Panc1 (cell line): ENCODE measurements around the gene SLC30A4. TPM values are rescaled to one million over a fixed set of nuclear protein-coding genes. Genes with fewer than 3 reads are reported as not detected.

Source experiments
- ATAC-seq: fragments of 200-7000 bp; cut with Tn5 transposase; 2 replicates; pipeline ENCODE4 v1.9.1; 2020; ENCODE audit warnings: mild to moderate bottlenecking, moderate library complexity
- BruUV-seq: library from RNA; stranded (reverse); fragments of 400-500 nt; replicated peaks from 2 replicates; lab custom pipeline; 2021; lab: Mats Ljungman, UMichigan
- CTCF ChIA-PET: fragments of 300-600 bp; sonication (Branson Sonifier 250); formaldehyde crosslinking; loops from one replicate; lab custom pipeline; 2022; ENCODE audit warnings: antibody characterized with exemption; lab: Charles Lee
- POLR2A ChIA-PET: fragments of 300-600 bp; sonication (Branson Sonifier 250); formaldehyde crosslinking; loops from one replicate; lab custom pipeline; 2022; ENCODE audit warnings: antibody characterized with exemption; lab: Charles Lee
- DNase-seq: peaks from one replicate; pipeline ENCODE4 v3.0.0-alpha.2; 2010; ENCODE audit warnings: low read depth, low spot score
- H3K27ac ChIP-seq: 2 replicates; pipeline ENCODE4 v1.5.1; 2011; ENCODE audit warnings: mild to moderate bottlenecking, low read length, inconsistent platforms
- H3K27me3 ChIP-seq: fragments of 200-500 bp; sonication (Bioruptor generic); 2 replicates; pipeline ENCODE4 v1.6.0; 2014; ENCODE audit warnings: low read length, inconsistent platforms; ENCODE audit not compliant: control insufficient read depth, insufficient read depth
- H3K36me3 ChIP-seq: fragments of 200-500 bp; sonication (Bioruptor generic); 2 replicates; pipeline ENCODE4 v1.5.1; 2014; ENCODE audit warnings: inconsistent platforms, mild to moderate bottlenecking, low read length, moderate library complexity; ENCODE audit not compliant: control insufficient read depth, insufficient read depth
- H3K4me1 ChIP-seq: 2 replicates; pipeline ENCODE4 v1.5.1; 2011; ENCODE audit warnings: inconsistent platforms, mild to moderate bottlenecking, low read length, moderate library complexity; ENCODE audit not compliant: control insufficient read depth, insufficient read depth
- H3K4me3 ChIP-seq, 2 experiments: 2 replicates each; pipeline ENCODE4 v1.5.1; 2011 to 2012; ENCODE audit warnings: low read depth in 2 of 2, low read length in 2 of 2, mild to moderate bottlenecking in 2 of 2, inconsistent platforms in 1 of 2, moderate library complexity in 1 of 2
- H3K9me3 ChIP-seq: fragments of 200-500 bp; sonication (Bioruptor generic); 2 replicates; pipeline ENCODE4 v1.5.1; 2014; ENCODE audit warnings: low read depth, mild to moderate bottlenecking, inconsistent platforms, low read length, moderate library complexity; ENCODE audit not compliant: control insufficient read depth, insufficient read depth
- CTCF ChIP-seq: fragments of 450-650 bp; IDR thresholded peaks from 2 replicates; pipeline ENCODE4 v1.5.1; 2017; ENCODE audit warnings: mild to moderate bottlenecking
- POLR2AphosphoS5 ChIP-seq: IDR thresholded peaks from 2 replicates; pipeline ENCODE4 v1.6.1; 2012; ENCODE audit warnings: mild to moderate bottlenecking, low read depth, low read length, moderate library complexity
- REST ChIP-seq, 2 experiments: IDR thresholded peaks; 2 replicates each; pipeline ENCODE4 v1.6.1; 2011 to 2012; ENCODE audit warnings: low read depth in 2 of 2, control low read depth in 1 of 2, low read length in 1 of 2, mild to moderate bottlenecking in 1 of 2, moderate library complexity in 1 of 2; ENCODE audit not compliant: insufficient read depth in 1 of 2
- SIN3A ChIP-seq: IDR thresholded peaks from 2 replicates; pipeline ENCODE4 v1.6.1; 2012; ENCODE audit warnings: low read depth, mild to moderate bottlenecking, low read length, moderate library complexity, borderline replicate concordance; ENCODE audit not compliant: insufficient read depth
- TCF7L2 ChIP-seq: IDR thresholded peaks from 2 replicates; pipeline ENCODE4 v1.6.1; 2011; ENCODE audit warnings: mild to moderate bottlenecking, low read depth, low read length, inconsistent platforms
- in situ Hi-C: cut with HindIII; loops from 2 replicates; pipeline ENCODE4 v1.10.0; 2016; ENCODE audit warnings: low sequenced_read_pairs, low pct_unique_long_range_greater_than_20kb
- intact Hi-C: fragments of 100-400 bp; cut with micrococcal nuclease; formaldehyde crosslinking; loops from one replicate; pipeline ENCODE4 v1.10.0; 2022; ENCODE audit not compliant: unreplicated experiment
- total RNA-seq: library from RNA; stranded (reverse); gene quantifications from one replicate; pipeline ENCODE4 v1.2.1, GENCODE V29; 2021; ENCODE audit not compliant: unreplicated experiment

SLC30A4 gene
- total RNA-seq, 1 experiment from 2014 or later, result 9.3 TPM

- peak overlapping the region; percentile 54 for H3K27ac ChIP-seq
- H3K36me3 ChIP-seq, result no peaks in the 10 kb centered on the region
- H3K4me1 ChIP-seq, result peaks cover 46% of the 10 kb centered on the region
- TF ChIP-seq REST (IDR thresholded peaks at IDR 0.05; ENCODE audit: insufficient read depth in 1 of 2, low read depth in 2 of 2, low read length in 1 of 2), result no peak
- no peak for TF ChIP-seq POLR2AphosphoS5
- TF ChIP-seq SIN3A, result no peak
- TF ChIP-seq CTCF, result no peak
- no peak for TF ChIP-seq TCF7L2
- H3K27me3 ChIP-seq, result no peaks in the 10 kb centered on the region
- ATAC-seq, result no peak
- DNase-seq, result no peak
- no peak overlapping the region for H3K4me3 ChIP-seq
- POLR2A ChIA-PET, result no interaction called here
- BruUV-seq, result no TSS peak
- intact Hi-C loops (no loop called here), in situ Hi-C loops (no loop called here)
- CTCF ChIA-PET, result no interaction called here
- H3K9me3 ChIP-seq, result no peaks in the 10 kb centered on the region; the same call in 1 of the 2 replicates
These were observed 71.3 kb downstream of the SLC30A4 start for GRCh38 chr15:45451265-45451664.

- Histone ChIP-seq H3K4me3 (no peak overlapping the region), H3K4me1 (peaks cover 45% of the 10 kb centered on the region), H3K36me3 (no peaks in the 10 kb centered on the region), H3K9me3 (no peaks in the 10 kb centered on the region; the same call in 1 of the 2 replicates), H3K27me3 (no peaks in the 10 kb centered on the region), H3K27ac (peak overlapping the region; percentile 76)
- BruUV-seq, result no TSS peak
- DNase-seq (no peak), ATAC-seq (no peak)
- POLR2A ChIA-PET, result no interaction called here
- CTCF ChIA-PET, result interaction anchor here (0.9 kb wide), 1 partner anchor 12 kb away, joined by 4 read pairs; no protein-coding TSS in a partner anchor
- TF ChIP-seq REST (IDR thresholded peaks at IDR 0.05; ENCODE audit: insufficient read depth in 1 of 2, low read depth in 2 of 2, low read length in 1 of 2) (no peak), TCF7L2 (no peak), SIN3A (no peak), POLR2AphosphoS5 (no peak), CTCF (no peak)
- intact Hi-C loops, result no loop called here
- in situ Hi-C loops, result no loop called here
These were observed 72.4 kb downstream of the SLC30A4 start for GRCh38 chr15:45449916-45450867.
